Measurements from ENCODE around the gene ALPK3. TPM values are rescaled to one million over a fixed set of nuclear protein-coding genes. Genes with fewer than 3 reads are reported as not detected.

Gene ALPK3
- total RNA-seq, 1 donor from 2014 or later = 5.4 TPM

GRCh38 chr15:84810073-84810840 lies 6.9 kb upstream of the ALPK3 start:
- Histone ChIP-seq H3K9ac (no peak overlapping the region), H3K4me3 (no peak overlapping the region), H4K20me1 (ENCODE audit: low read depth) (no peaks in the 10 kb centered on the region), H3K27me3 (no peaks in the 10 kb centered on the region), H3K79me2 (ENCODE audit: low read depth) (no peaks in the 10 kb centered on the region), H3K9me3 (ENCODE audit: low read depth) (no peaks in the 10 kb centered on the region), H3K36me3 (no peaks in the 10 kb centered on the region), H3F3A (ENCODE audit: low read depth) (no peaks in the 10 kb centered on the region), H2AFZ (replicated peaks) (no peak overlapping the region), H3K4me1 (peaks cover 12% of the 10 kb centered on the region), H3K4me2 (no peak overlapping the region), H3K27ac (no peak overlapping the region)
- peak; percentile 31 for DNase-seq (ENCODE audit: low spot score)
- TF ChIP-seq CTCF (IDR thresholded peaks at IDR 0.05) (no peak), EZH2phosphoT487 (IDR thresholded peaks at IDR 0.05) (no peak), EZH2 (IDR thresholded peaks at IDR 0.05) (no peak)
- H3K36me3 Mint-ChIP-seq = peaks cover 8% of the 10 kb centered on the region
- peaks cover 13% of the 10 kb centered on the region for H3K4me1 Mint-ChIP-seq
- H3K9me3 Mint-ChIP-seq = no peaks in the 10 kb centered on the region
- peaks cover 11% of the 10 kb centered on the region for H3K27me3 Mint-ChIP-seq (ENCODE audit: insufficient read depth, low read depth)
- no peak overlapping the region for H3K4me3 Mint-ChIP-seq
- H3K27ac Mint-ChIP-seq = no peak overlapping the region

DNA sequence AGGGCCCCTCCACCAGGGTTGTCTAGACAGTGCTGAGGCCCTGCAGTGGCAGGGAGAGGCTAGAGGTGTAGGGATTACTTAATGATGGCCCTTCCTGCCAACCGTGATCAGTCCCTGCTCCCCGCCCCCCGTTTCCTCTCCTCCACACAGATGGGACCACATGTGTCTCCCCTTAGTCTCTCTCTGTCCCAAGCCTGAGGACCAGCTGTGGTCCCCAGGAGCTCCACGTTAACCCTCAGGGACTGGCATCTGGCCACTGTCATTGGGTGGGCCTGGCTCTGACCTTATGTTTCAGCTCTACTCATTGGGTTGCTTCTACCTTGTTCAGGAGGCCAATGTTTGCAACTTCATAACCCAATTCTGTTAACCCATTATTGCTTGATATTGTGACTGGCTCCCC lies 6.0 kb upstream of the ALPK3 start:
- H3K36me3 Mint-ChIP-seq = peaks cover 6% of the 10 kb centered on the region
- H3K4me1 Mint-ChIP-seq = peaks cover 13% of the 10 kb centered on the region
- Histone ChIP-seq H3K79me2 (ENCODE audit: low read depth) (no peaks in the 10 kb centered on the region), H3K4me2 (no peak overlapping the region), H2AFZ (replicated peaks) (no peak overlapping the region), H3K9me3 (ENCODE audit: low read depth) (no peaks in the 10 kb centered on the region), H3K27me3 (no peaks in the 10 kb centered on the region), H4K20me1 (ENCODE audit: low read depth) (no peaks in the 10 kb centered on the region), H3K9ac (no peak overlapping the region), H3K4me1 (peaks cover 12% of the 10 kb centered on the region), H3K36me3 (no peaks in the 10 kb centered on the region), H3K27ac (no peak overlapping the region), H3K4me3 (no peak overlapping the region), H3F3A (ENCODE audit: low read depth) (no peaks in the 10 kb centered on the region)
- TF ChIP-seq CTCF (IDR thresholded peaks at IDR 0.05) = no peak
- no peak for TF ChIP-seq EZH2 (IDR thresholded peaks at IDR 0.05)
- no peak for TF ChIP-seq EZH2phosphoT487 (IDR thresholded peaks at IDR 0.05)
- no peaks in the 10 kb centered on the region for H3K9me3 Mint-ChIP-seq
- H3K4me3 Mint-ChIP-seq = no peak overlapping the region
- DNase-seq (ENCODE audit: low spot score) = no peak
- H3K27ac Mint-ChIP-seq = no peak overlapping the region
- peaks cover 13% of the 10 kb centered on the region for H3K27me3 Mint-ChIP-seq (ENCODE audit: insufficient read depth, low read depth)

DNA sequence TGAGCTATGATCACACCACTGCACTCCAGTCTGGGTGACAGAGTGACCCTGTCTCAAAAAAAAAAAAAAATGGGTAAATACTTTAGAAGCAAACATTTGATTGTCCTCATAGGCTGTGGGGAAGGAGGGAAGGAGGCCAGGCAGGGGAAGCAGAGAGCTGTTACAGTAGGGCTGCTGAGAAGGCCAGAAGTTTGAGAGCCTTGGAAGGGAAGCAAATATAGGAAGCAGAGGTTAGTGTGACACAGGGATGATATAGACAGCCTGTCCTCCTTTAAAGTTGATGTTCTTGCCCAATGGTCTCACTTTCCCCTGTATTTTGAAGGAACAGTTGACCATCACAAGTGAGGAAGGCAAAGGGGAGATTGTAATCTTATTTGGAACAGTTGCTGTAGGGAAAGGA lies 5.3 kb upstream of the ALPK3 start:
- Histone ChIP-seq H3K27me3 (no peaks in the 10 kb centered on the region), H3K4me2 (no peak overlapping the region), H3K27ac (no peak overlapping the region), H3K36me3 (no peaks in the 10 kb centered on the region), H3K4me3 (no peak overlapping the region), H3K79me2 (ENCODE audit: low read depth) (no peaks in the 10 kb centered on the region), H2AFZ (replicated peaks) (no peak overlapping the region), H4K20me1 (ENCODE audit: low read depth) (no peaks in the 10 kb centered on the region), H3K4me1 (peaks cover 12% of the 10 kb centered on the region), H3K9me3 (ENCODE audit: low read depth) (no peaks in the 10 kb centered on the region), H3F3A (ENCODE audit: low read depth) (peaks cover 4% of the 10 kb centered on the region), H3K9ac (no peak overlapping the region)
- peaks cover 15% of the 10 kb centered on the region for H3K4me1 Mint-ChIP-seq
- H3K36me3 Mint-ChIP-seq = peaks cover 6% of the 10 kb centered on the region
- peaks cover 15% of the 10 kb centered on the region for H3K27me3 Mint-ChIP-seq (ENCODE audit: insufficient read depth, low read depth)
- peaks cover 2% of the 10 kb centered on the region for H3K9me3 Mint-ChIP-seq
- H3K27ac Mint-ChIP-seq = no peak overlapping the region
- no peak for DNase-seq (ENCODE audit: low spot score)
- TF ChIP-seq CTCF (IDR thresholded peaks at IDR 0.05) = no peak
- no peak overlapping the region for H3K4me3 Mint-ChIP-seq

Measured in neural progenitor cell (in vitro differentiated cells).